HG03354 (cell line): ENCODE results near the gene SOWAHD.
"Not testable (repeated sequence)": the region's sequence is repeated elsewhere in the genome, so short reads cannot be mapped to it uniquely, and the experiment has no call there.

ENCODE experiments used
- ATAC-seq: cut with Tn5 transposase; IDR thresholded peaks from one replicate; pipeline ENCODE4 v1.9.1; 2021; ENCODE audit warnings: mild to moderate bottlenecking; ENCODE audit not compliant: unreplicated experiment, poor library complexity, severe bottlenecking

Gene SOWAHD, protein sequence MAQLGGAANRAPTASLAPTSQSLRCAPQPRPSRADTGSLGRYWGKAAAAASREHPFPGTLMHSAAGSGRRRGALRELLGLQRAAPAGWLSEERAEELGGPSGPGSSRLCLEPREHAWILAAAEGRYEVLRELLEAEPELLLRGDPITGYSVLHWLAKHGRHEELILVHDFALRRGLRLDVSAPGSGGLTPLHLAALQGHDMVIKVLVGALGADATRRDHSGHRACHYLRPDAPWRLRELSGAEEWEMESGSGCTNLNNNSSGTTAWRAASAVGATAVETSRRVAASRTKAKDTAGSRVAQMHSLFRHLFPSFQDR

DNA sequence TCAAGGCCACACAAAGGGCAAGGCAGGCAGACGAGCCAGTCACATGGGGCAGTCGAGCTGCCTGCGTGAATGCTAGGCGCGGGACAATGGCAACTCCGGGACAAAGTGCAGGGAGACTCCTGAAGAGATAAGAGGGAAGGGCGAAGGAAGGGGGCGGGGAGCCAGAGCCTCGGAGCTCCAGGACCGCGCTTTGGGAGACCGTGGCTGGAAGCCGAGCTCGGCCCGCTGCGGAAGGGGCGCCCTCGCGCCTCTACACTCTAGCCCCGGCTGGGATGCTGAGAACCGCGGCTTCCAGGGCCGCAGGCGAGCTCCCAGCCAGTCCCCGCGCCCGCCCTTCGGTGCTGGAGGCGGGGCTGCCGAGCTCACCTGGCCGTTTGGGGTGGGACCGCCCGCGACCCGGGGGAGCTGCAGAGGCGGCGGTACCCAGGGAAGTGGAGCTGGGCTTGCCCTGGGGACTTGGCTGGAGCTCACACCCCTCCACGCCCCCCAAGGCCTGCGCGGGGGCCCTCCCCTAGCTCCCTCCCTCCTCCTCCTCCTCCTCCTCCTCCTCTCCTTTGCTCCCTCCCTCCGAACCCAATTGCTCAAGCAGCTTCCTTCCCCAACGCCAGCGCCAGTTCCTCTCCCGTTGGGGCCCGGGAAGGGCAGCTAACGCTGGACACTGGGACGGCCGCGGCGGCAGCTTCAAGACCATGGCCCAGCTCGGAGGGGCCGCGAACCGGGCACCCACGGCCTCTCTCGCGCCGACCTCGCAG is at the start of gene SOWAHD:
Gene SOWAHD (plus strand): TSS at position 610 of the 752 bp plus-strand sequence. CDS start 80 bp downstream, at position 690.
- no peak for ATAC-seq

DNA sequence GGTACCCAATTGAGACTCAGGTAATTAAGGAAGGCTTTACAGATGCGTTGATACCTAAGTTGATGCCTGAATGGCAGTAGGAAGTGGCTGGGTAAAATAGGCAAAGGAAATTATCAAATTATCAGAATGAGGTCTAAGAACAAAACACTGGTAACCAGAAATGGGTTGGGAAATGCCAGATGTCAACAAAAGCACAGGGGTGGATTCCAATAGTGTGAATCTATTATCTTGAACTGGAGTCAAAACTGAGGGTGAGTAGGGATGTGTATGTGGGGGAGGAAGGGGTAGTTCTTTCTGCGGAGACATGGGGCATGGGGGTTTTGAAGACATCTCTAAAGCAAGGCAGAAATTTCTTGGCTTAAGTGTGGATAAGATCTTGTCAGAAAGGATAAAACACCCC is 49.5 kb upstream of the SOWAHD start:
- no peak for ATAC-seq

DNA sequence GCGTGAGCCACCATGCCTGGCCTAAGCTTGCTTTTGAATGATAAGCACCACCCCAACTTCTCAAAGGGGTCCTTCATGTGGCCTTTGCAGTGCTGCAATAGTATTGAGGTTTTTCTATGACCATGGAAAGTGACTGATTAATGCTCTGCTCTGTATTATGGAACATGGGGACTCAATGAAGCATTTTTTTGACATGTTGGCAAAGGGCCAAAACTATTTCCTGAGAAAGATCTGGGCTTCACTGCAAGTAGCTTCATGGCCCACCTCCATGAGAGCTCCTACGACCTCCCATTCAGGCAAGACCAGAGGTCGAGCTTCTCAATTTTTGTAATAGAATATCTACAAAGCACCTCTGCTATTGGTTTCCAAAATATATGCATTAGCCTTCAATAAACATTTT is 48.8 kb upstream of the SOWAHD start:
- no peak for ATAC-seq

DNA sequence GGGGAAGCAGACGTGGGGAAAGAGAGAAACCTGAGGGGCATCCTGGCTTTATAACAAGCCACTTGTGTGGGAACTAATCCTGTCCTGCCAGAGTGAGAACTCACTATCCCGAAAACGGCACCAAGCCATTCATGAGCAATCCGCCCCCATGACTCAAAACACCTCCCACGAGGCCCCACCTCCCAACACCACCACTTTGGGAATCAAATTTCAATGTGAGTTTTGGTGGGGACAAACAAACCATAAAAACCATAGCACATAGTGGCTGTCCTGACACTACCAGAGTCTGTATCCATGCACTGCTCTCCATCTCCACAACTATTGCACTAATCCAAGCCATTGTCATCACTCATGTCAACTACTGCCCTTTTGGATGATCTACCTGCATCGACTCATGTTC is 36.9 kb upstream of the SOWAHD start:
- no peak for ATAC-seq

DNA sequence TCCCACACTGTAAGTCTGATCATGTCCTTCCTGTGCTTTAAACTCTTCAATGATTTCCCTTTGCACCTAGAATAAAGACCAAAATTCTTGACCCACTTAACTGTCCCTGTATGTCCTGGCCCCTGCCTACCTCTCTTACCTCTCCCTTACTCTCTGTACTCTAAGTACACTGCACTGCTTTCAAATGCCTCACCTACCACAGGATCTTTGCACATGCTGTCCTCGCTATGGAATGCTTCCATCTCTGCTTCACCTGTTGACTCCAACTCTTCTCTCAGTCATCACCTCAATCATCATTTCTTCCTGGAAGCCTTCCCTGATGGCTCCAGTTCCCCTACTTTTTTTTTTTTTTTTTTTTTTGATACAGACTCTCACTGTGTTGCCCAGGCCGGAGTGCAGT is 36.5 kb upstream of the SOWAHD start:
- ATAC-seq, result no peak

DNA sequence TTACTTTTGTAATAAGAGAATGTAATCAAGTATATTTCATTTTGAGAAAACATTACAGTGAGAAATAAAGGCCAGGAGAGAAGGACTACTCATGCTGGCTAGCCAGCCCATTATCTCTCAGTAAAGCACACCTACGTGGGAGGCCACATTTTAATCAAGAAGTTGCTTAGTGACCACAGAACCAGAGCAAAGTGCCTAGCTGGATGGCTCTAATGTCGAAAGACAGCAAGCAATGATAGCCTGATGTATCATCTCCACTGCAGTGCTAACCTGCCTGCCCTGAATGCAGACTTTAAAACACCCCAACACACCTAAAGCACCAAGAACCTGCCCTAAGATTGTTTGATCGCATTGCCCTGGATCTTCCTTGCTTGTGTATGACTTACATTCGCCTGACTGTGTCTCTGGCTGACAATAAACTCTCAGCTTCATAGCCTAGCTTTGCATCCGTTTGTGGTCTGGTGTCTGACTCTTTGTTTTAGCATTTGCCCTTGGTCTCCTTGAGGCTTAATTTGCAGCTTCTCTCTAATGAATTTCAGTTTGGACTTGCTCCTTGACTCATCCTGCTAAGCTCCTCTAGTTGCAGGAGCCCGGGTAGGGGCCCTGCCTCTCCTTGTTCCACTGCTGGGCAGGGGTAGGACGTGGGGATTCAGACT is 31.4 kb upstream of the SOWAHD start:
- ATAC-seq, result no peak

DNA sequence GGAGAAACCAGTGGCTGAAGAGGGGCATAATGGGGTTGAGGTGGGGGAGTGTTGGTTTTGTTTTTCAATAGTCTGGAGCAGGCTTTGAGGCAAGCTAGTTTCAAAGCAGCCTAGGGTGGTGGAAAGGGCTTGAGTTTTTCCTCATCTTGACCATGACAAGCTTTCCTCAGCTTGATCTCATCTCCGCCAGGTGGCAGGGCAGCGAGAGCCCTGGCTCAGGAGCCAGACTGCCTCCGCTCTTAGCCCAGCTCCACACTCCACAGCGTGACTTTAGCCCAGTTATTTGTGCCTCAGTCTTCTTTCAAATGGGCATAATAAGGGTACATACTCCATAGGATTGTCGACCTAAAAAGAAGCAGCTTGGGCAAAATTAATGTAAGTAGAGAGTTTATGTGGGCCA is 29.9 kb upstream of the SOWAHD start:
- no peak for ATAC-seq

DNA sequence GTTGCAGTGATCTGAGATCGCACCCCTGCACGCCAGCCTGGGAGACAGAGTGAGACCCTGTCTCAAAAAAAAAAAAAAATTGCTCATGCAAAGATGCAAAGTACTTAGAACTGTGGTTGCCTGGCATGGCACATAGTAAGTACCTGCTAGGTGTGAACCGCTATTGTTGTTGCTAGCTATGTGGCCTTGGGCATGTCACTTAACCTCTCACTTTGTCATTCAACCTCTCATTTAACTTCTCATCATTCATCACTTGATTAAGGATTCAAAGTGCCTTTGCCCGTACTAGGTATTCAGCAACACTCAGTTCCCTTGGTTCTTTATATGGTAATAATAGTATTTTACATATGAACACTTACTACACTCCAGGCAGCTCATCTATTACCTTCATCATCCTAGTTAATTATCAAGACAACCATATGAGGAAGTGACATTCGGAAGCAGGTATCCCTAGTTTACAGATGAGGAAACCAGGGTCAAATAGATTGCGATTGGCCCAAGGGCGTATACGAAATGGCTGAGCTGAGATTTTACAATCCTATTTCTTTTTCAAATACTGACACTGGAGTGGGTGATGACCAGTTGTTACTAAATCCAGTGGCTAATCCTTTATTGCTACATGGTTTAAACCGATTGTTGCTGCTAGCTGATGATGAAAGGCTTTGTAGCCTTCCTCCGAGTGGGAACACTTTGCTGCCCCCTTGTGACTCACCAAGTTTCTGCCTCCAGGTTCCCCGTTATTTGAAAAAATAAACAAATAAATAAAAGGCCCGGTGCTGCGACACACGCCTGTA is 28.8 kb upstream of the SOWAHD start:
- ATAC-seq, result peak; percentile 72

DNA sequence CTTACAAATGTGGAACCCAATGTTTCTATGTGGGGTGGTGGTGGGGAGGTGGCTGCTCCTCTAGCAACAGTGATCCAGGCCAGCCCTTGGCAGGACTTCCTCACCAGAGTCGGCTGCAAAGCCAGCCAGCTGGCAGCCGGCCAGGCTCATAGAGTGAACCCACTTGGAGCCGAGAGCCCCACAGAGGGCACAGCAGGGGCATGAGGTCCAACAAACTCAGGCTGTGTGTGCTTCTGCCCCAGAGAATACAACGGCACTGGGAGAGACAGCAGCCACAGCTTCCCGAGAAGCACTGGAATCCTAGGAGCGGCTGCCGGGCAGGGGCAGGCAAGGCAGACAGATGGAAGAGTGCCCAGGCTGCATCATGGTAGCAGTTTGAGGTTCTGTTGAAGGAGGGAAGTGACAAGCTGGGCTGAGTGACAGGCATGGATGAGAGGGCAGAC is 23.5 kb upstream of the SOWAHD start:
- ATAC-seq, result no peak

DNA sequence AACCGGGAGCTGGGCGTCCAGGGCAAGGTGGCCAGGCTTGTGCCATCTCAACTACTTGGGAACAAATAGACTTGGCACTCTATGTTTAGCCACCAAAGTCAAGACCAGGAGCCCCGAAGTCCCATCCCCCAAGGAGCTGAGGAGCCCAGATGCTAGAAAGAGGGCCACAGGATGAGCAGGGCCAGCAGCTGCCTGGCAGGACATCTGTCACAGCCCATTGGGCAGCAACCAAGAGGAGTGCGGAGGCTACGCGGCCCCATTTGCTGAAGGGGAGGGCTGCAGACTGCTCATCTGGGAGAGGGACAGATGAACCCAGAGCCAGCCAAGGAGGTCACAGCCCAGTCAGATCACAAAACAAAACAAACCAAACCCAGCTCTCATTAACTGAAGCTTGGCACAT is 22.9 kb upstream of the SOWAHD start:
- no peak for ATAC-seq

DNA sequence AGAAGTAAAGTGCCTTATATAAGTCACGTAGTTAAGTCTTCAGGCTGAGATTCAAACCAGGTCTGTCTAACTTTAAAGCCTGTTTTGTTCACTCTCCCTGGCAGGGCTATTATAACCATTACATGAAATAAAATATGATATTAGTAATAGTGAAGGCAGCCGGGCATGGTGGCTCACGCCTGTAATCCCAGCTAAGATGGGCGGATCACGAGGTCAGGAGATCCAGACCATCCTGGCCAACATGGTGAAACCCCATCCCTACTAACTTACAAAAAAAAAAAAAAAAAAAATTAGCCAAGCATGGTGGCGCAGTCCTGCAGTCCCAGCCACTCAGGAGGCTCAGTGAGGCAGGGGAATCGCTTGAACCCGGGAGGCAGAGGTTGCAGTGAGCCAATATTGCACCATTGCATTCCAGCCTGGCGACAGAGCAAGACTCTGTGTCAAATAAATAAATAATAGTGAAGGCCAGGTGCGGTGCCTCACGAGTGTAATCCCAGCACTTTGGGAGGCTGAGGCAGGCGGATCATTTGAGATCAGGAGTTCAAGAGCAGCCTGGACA is 22.1 kb upstream of the SOWAHD start:
- ATAC-seq, result no peak

DNA sequence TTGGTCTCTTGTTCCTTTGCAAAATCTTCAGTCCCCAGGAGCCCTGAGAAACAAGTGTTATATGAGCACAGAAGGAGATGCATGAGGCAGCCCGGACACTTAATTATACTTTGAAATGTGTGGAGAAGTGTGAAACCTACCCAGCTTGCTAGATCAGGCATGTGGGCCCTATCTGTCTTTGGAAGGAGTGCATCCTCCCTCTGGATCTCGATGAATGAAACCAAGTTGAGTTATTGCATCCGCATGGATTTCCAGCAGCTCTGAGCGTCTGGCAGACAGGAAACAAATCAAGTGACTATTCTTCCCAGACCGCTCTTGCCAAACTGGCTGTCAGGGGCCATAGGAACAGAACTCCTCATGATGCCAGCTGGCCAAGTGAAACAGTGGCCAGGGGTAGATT is 19.6 kb upstream of the SOWAHD start:
- no peak for ATAC-seq

DNA sequence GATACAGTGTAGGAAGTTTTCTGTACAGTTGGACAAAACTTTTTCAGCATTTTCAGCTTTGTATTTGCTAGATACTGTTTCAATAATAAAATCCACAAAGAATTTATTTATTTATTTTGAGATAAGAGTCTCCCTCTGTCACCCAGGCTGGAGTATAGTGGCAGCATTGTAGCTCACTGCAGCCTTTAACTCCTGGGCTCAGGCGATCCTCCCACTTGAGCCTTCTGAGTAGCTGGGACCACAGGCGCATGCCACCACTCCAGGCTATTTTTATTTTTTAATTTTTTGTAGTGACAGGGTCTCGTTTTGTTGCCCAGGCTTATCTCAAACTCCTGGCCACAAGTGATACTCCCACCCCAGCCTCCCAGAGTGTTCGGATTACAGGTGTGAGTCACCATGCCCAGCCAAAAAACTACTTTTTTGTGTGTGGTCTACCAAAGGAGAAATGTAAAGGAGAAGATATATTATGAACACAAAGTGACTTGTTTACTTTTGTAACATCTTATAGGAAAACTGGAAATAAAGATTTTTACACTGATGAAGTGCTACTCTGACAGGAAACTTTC is 13.0 kb upstream of the SOWAHD start:
- no peak for ATAC-seq

DNA sequence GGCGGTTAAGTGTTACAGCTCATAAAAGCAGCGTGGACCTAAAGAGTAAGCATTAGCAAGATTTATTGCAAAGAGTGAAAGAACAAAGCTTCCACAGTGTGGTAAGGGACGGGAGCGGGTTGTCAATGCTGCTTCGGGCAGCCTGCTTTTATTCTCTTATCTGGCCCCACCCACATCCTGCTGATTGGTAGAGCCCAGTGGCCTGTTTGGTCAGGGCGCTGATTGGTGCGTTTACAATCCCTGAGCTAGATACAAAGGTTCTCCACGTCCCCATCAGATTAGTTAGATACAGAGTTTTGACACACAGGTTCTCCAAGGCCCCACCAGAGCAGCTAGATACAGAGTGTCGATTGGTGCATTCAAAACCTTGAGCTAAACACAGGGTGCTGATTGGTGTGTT is 8.3 kb upstream of the SOWAHD start:
- ATAC-seq, result not testable (repeated sequence)

DNA sequence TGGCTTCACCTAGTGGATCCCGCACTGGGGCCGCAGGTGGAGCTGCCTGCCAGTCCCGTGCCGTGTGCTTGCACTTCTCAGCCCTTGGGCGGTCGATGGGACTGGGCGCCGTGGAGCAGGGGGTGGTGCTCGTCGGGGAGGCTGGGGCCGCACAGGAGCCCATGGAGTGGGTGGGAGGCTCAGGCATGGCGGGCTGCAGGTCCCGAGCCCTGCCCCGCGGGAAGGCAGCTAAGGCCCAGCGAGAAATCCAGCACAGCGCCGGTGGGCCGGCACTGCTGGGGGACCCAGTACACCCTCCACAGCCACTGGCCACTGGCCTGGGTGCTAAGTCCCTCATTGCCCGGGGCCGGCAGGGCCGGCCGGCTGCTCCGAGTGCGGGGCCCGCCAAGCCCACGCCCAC is 7.6 kb upstream of the SOWAHD start:
- not testable (repeated sequence) for ATAC-seq

DNA sequence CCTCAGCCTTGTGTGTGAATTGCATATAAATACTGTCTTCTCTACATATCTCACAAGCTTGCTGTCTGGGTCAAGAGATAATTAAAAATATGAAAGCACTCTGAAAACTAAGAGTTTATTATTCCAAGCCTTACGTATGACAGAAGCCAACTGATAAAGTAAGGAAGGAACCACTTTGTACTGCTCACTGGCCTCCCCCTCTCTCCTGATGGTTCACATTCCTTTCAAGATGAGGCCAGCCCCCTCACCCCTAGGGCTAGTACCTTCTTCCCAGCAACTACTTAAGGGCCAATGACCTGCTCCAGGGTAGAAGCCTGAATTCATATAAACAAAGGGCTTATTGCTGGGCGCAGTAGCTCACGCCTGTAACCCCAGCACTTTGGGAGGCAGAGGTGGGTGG is 5.4 kb upstream of the SOWAHD start:
- ATAC-seq, result no peak

DNA sequence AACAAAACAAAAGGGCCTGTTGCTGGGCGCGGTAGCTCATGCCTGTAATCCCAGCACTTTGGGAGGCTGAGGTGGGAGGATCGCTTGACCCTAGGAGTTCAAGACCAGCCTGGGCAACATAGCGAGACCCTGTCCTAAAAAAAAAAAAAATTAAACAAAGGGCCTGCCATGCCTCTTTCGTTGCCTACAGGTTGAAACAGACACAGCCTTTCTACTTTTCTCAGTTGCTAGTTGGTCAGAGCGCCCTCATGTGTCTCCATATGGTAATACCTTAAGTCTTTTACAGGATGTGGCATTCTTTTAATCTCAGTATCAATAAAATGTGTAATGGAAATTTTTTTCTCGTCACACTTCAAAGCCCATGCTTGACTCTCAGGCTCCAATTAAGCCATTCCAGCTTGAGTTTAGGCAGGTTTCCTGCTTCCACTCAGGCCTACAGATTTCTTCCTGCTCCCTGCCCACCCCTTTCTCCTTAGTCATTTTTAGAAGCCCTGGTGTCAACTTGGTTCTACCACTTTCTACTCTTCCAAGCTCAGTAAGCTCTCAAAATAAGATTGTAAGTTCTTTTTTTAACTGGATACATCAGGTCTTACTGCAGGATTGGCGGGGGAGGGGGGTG is 4.6 kb upstream of the SOWAHD start:
- ATAC-seq, result no peak

DNA sequence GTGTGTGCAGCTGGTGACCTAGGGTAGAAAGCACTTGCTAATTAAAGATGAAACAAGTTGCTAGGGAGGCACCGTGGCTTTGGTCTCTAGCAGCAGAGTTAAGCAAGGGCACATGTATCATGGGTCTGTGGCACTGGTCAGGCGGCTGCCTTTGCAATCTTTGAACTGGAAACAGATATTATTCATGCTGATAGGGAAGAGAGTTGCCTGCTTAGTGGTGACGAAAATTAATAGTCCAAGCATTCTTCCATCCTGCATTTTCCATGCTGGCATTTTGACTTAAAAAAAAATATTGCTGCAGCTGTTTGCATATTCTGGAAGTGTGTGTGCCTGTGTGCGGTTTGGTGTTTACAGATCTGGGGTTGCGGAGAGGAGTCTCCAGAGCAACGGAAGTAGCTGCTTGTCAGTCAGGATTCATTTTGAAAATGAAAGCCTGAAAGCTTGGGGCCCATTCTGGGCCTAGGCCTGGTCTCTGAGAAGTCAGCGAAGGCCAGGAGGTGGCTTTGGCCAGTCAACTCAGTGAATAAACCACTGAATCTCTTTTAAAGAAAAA is 2.3 kb upstream of the SOWAHD start:
- ATAC-seq, result peak; percentile 83
